Suprapubic skin (tissue), 4 donors: ENCODE measurements around the gene RBP3.
"Not testable (repeated sequence)": the region's sequence is repeated elsewhere in the genome, so short reads cannot be mapped to it uniquely, and the experiment has no call there.

Experiments
- EP300 ChIP-seq: sonication (generic); formaldehyde crosslinking; IDR thresholded peaks from one replicate; pipeline ENCODE4 v1.6.1; 2017; ENCODE audit warnings: antibody characterized with exemption
- POLR2A ChIP-seq, 2 donors: fragments of 450-650 bp; IDR thresholded peaks; one replicate each; pipeline ENCODE4 v1.6.1; 2017; ENCODE audit warnings: antibody characterized with exemption in 2 of 2, mild to moderate bottlenecking in 2 of 2, moderate library complexity in 2 of 2
- POLR2AphosphoS5 ChIP-seq, 3 donors: sonication (generic); formaldehyde crosslinking; IDR thresholded peaks; one replicate each; pipeline ENCODE4 v1.6.1; 2017; ENCODE audit warnings: antibody characterized with exemption in 3 of 3
- TF ChIP-seq, protein P1 (sequence below), 2 donors: fragments of 200-600 bp in 1 of 2; fragments of 450-650 bp in 1 of 2; sonication (generic) in 1 of 2; IDR thresholded peaks; one replicate each; pipeline ENCODE4 v1.5.1; 2016 to 2019; ENCODE audit warnings: antibody characterized with exemption in 2 of 2, mild to moderate bottlenecking in 1 of 2, moderate library complexity in 1 of 2

DNA sequence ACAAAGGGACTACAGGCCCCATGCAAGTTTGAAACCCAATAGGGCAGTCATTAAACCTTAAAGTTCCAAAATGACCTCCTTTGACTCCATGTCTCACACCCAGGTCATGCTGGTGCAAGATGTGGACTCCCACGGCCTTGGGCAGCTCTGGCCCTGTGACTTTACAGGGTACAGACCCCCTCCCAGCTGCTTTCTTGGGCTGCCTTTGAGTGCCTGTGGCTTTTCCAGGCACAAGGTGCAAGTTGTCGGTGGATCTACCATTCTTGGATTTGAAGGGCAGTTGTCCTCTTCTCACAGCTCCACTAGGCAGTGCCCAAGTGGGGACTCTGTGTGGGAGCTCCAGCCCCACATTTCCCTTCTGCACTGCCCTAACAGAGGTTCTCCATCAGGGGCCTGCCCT lies 37.9 kb downstream of the RBP3 start:
- TF ChIP-seq POLR2A (IDR thresholded peaks at IDR 0.05); POLR2AphosphoS5 (IDR thresholded peaks at IDR 0.05); EP300: not testable (repeated sequence)
- TF ChIP-seq, protein P1, sequence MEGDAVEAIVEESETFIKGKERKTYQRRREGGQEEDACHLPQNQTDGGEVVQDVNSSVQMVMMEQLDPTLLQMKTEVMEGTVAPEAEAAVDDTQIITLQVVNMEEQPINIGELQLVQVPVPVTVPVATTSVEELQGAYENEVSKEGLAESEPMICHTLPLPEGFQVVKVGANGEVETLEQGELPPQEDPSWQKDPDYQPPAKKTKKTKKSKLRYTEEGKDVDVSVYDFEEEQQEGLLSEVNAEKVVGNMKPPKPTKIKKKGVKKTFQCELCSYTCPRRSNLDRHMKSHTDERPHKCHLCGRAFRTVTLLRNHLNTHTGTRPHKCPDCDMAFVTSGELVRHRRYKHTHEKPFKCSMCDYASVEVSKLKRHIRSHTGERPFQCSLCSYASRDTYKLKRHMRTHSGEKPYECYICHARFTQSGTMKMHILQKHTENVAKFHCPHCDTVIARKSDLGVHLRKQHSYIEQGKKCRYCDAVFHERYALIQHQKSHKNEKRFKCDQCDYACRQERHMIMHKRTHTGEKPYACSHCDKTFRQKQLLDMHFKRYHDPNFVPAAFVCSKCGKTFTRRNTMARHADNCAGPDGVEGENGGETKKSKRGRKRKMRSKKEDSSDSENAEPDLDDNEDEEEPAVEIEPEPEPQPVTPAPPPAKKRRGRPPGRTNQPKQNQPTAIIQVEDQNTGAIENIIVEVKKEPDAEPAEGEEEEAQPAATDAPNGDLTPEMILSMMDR (IDR thresholded peaks at IDR 0.05), result not testable (repeated sequence)
